Measurements from ENCODE around the gene HELZ.

HELZ gene

GRCh38 chr17:67032985-67033384 lies 212.0 kb downstream of the HELZ start:
- no peak for DNase-seq (ENCODE audit: low read depth)
- no peak overlapping the region for H3K4me3 ChIP-seq (ENCODE audit: low read length)
- TF ChIP-seq CTCF (conservative IDR thresholded peaks at IDR 0.05; ENCODE audit: low read depth, low read length) = no peak

GRCh38 chr17:67032382-67032781 lies 212.6 kb downstream of the HELZ start:
- no peak for DNase-seq (ENCODE audit: low read depth)
- TF ChIP-seq CTCF (conservative IDR thresholded peaks at IDR 0.05; ENCODE audit: low read depth, low read length) = no peak
- no peak overlapping the region for H3K4me3 ChIP-seq (ENCODE audit: low read length)

- no peak for TF ChIP-seq CTCF (conservative IDR thresholded peaks at IDR 0.05; ENCODE audit: low read depth, low read length)
- DNase-seq (ENCODE audit: low read depth) = no peak
- H3K4me3 ChIP-seq (ENCODE audit: low read length) = no peak overlapping the region
These were observed 214.4 kb downstream of the HELZ start for GRCh38 chr17:67030641-67031040.

GRCh38 chr17:67027031-67027628 lies 217.9 kb downstream of the HELZ start:
- DNase-seq (ENCODE audit: low read depth) = peak; percentile 33
- no peak for TF ChIP-seq CTCF (conservative IDR thresholded peaks at IDR 0.05; ENCODE audit: low read depth, low read length)
- H3K4me3 ChIP-seq (ENCODE audit: low read length) = no peak overlapping the region

- TF ChIP-seq CTCF (conservative IDR thresholded peaks at IDR 0.05; ENCODE audit: low read depth, low read length) = no peak
- DNase-seq (ENCODE audit: low read depth) = no peak
- no peak overlapping the region for H3K4me3 ChIP-seq (ENCODE audit: low read length)
These were observed 218.7 kb downstream of the HELZ start for GRCh38 chr17:67026341-67026740.

GRCh38 chr17:67025216-67025792 lies 219.7 kb downstream of the HELZ start:
- no peak for TF ChIP-seq CTCF (conservative IDR thresholded peaks at IDR 0.05; ENCODE audit: low read depth, low read length)
- DNase-seq (ENCODE audit: low read depth) = no peak
- no peak overlapping the region for H3K4me3 ChIP-seq (ENCODE audit: low read length)

- no peak overlapping the region for H3K4me3 ChIP-seq (ENCODE audit: low read length)
- DNase-seq (ENCODE audit: low read depth) = no peak
- no peak for TF ChIP-seq CTCF (conservative IDR thresholded peaks at IDR 0.05; ENCODE audit: low read depth, low read length)
These were observed 220.3 kb downstream of the HELZ start for GRCh38 chr17:67024736-67025135.
